IMR-90 (cell line): ENCODE measurements around the gene ACSS1. TPM values are rescaled to one million over a fixed set of nuclear protein-coding genes. Genes with fewer than 3 reads are reported as not detected.

ENCODE experiments used
- ATAC-seq: fragments of 200-7000 bp; cut with Tn5 transposase; 2 replicates; pipeline ENCODE4 v1.9.1; 2020; ENCODE audit warnings: low read depth, mild to moderate bottlenecking, moderate library complexity
- BruUV-seq: library from RNA; stranded (reverse); fragments of 400-500 nt; replicated peaks from 2 replicates; lab custom pipeline; 2021; lab: Mats Ljungman, UMichigan
- CTCF ChIA-PET: fragments of 300-600 bp; formaldehyde crosslinking; extraction: SDS; loops from one replicate; lab custom pipeline; 2021; ENCODE audit warnings: antibody characterized with exemption; lab: Yijun Ruan, JAX
- POLR2A ChIA-PET: fragments of 300-600 bp; sonication (Branson Sonifier 250); formaldehyde crosslinking; loops from one replicate; lab custom pipeline; 2022; ENCODE audit warnings: antibody characterized with exemption; ENCODE audit not compliant: unreplicated experiment; lab: Charles Lee
- DNase-seq: peaks from one replicate; pipeline ENCODE4 v3.0.0; 2013
- H2AFZ ChIP-seq: replicated peaks from 2 replicates; pipeline ENCODE3; 2013; ENCODE audit warnings: low read length, mild to moderate bottlenecking; ENCODE audit not compliant: poor library complexity
- H2AK5ac ChIP-seq: 2 replicates; pipeline ENCODE4 v1.6.1; 2013; ENCODE audit warnings: low read depth, low read length, inconsistent platforms
- H2AK9ac ChIP-seq: replicated peaks from 2 replicates; pipeline ENCODE3; 2013; ENCODE audit warnings: mild to moderate bottlenecking, low read depth, low read length, moderate library complexity; ENCODE audit not compliant: poor library complexity
- H2BK120ac ChIP-seq: 2 replicates; pipeline ENCODE4 v1.6.1; 2013; ENCODE audit warnings: low read depth, low read length, inconsistent platforms
- H2BK15ac ChIP-seq: 3 replicates; pipeline ENCODE4 v1.6.1; 2013; ENCODE audit warnings: low read depth, low read length, inconsistent platforms
- H2BK20ac ChIP-seq: 2 replicates; pipeline ENCODE4 v1.6.1; 2013; ENCODE audit warnings: low read depth, mild to moderate bottlenecking, inconsistent platforms, low read length, moderate library complexity
- H2BK5ac ChIP-seq: 2 replicates; pipeline ENCODE4 v1.6.1; 2013; ENCODE audit warnings: mild to moderate bottlenecking, low read depth, low read length, inconsistent platforms; ENCODE audit not compliant: poor library complexity, severe bottlenecking
- H3K14ac ChIP-seq: replicated peaks from 2 replicates; pipeline ENCODE4 v1.6.1; 2013; ENCODE audit warnings: low read depth, low read length, inconsistent platforms
- H3K18ac ChIP-seq: 2 replicates; pipeline ENCODE4 v1.6.1; 2013; ENCODE audit warnings: low read depth, low read length, control low read depth
- H3K23ac ChIP-seq: 2 replicates; pipeline ENCODE4 v1.6.1; 2013; ENCODE audit warnings: low read depth, low read length, inconsistent platforms
- H3K27ac ChIP-seq: 2 replicates; pipeline ENCODE4 v1.5.1; 2013; ENCODE audit warnings: mild to moderate bottlenecking, control low read depth, low read length; ENCODE audit not compliant: insufficient read depth
- H3K27me3 ChIP-seq: 2 replicates; pipeline ENCODE4 v1.6.1; 2013; ENCODE audit warnings: low read length; ENCODE audit not compliant: control insufficient read depth, insufficient read depth
- H3K36me3 ChIP-seq: 2 replicates; pipeline ENCODE4 v1.6.1; 2013; ENCODE audit warnings: low read length, mixed read lengths; ENCODE audit not compliant: control insufficient read depth, insufficient read depth
- H3K4ac ChIP-seq: 2 replicates; pipeline ENCODE4 v1.6.1; 2013; ENCODE audit warnings: low read depth, low read length, inconsistent platforms
- H3K4me1 ChIP-seq: 2 replicates; pipeline ENCODE4 v1.6.1; 2013; ENCODE audit warnings: low read length, mixed read lengths; ENCODE audit not compliant: control insufficient read depth, insufficient read depth
- H3K4me2 ChIP-seq: 2 replicates; pipeline ENCODE4 v1.6.1; 2013; ENCODE audit warnings: low read depth, mild to moderate bottlenecking, control low read depth, low read length, moderate library complexity
- H3K4me3 ChIP-seq: 2 replicates; pipeline ENCODE4 v1.5.1; 2013; ENCODE audit warnings: low read depth, mild to moderate bottlenecking, control low read depth, low read length, moderate library complexity; ENCODE audit not compliant: insufficient read depth
- H3K56ac ChIP-seq: 2 replicates; pipeline ENCODE4 v1.6.1; 2013; ENCODE audit warnings: low read length, inconsistent platforms; ENCODE audit not compliant: insufficient read depth; ENCODE audit errors: extremely low read depth
- H3K79me1 ChIP-seq, 2 experiments: 2 replicates each; pipeline ENCODE4 v1.6.1; 2013; ENCODE audit warnings: low read length in 2 of 2, inconsistent platforms in 1 of 2, low read depth in 1 of 2
- H3K9ac ChIP-seq: 2 replicates; pipeline ENCODE4 v1.6.1; 2013; ENCODE audit warnings: low read depth, low read length, control low read depth
- H3K9me1 ChIP-seq: 2 replicates; pipeline ENCODE4 v1.6.1; 2013; ENCODE audit warnings: low read length, inconsistent platforms; ENCODE audit not compliant: insufficient read depth
- H3K9me3 ChIP-seq: 2 replicates; pipeline ENCODE4 v1.6.1; 2013; ENCODE audit warnings: low read length; ENCODE audit not compliant: control insufficient read depth, insufficient read depth
- H4K20me1 ChIP-seq: 2 replicates; pipeline ENCODE4 v1.6.1; 2013; ENCODE audit warnings: low read length, inconsistent platforms; ENCODE audit not compliant: insufficient read depth
- H4K5ac ChIP-seq: 2 replicates; pipeline ENCODE4 v1.6.1; 2013; ENCODE audit warnings: mild to moderate bottlenecking, low read depth, low read length, control low read depth
- H4K8ac ChIP-seq, 2 experiments: 2 replicates each; pipeline ENCODE4 v1.6.1; 2013; ENCODE audit warnings: low read depth in 2 of 2, low read length in 2 of 2, control low read depth in 1 of 2, inconsistent platforms in 1 of 2
- H4K91ac ChIP-seq: 2 replicates; pipeline ENCODE4 v1.6.1; 2013; ENCODE audit warnings: low read depth, low read length, inconsistent platforms; ENCODE audit not compliant: insufficient read depth
- BHLHE40 ChIP-seq: fragments of 150-350 bp; IDR thresholded peaks from 2 replicates; pipeline ENCODE4 v1.6.1; 2016; ENCODE audit warnings: mild to moderate bottlenecking, low read depth, low read length
- CEBPB ChIP-seq: IDR thresholded peaks from 2 replicates; pipeline ENCODE4 v1.6.1; 2012; ENCODE audit warnings: low read depth, low read length, improper control_type of control experiment
- CHD1 ChIP-seq: IDR thresholded peaks from 2 replicates; pipeline ENCODE4 v1.6.1; 2012; ENCODE audit warnings: low read depth, low read length, improper control_type of control experiment
- CTCF ChIP-seq: conservative IDR thresholded peaks from 2 replicates; pipeline ENCODE4 v1.5.1; 2012; ENCODE audit warnings: mild to moderate bottlenecking, low read depth, low read length, improper control_type of control experiment
- ELK1 ChIP-seq: fragments of 150-350 bp; IDR thresholded peaks from 2 replicates; pipeline ENCODE4 v1.6.1; 2016; ENCODE audit warnings: low read depth, mild to moderate bottlenecking, low read length, moderate library complexity, borderline replicate concordance
- FOS ChIP-seq: fragments of 150-350 bp; IDR thresholded peaks from 2 replicates; pipeline ENCODE4 v1.6.1; 2016; ENCODE audit warnings: low read depth, low read length
- MAFK ChIP-seq: IDR thresholded peaks from 2 replicates; pipeline ENCODE4 v1.6.1; 2012; ENCODE audit warnings: low read depth, low read length, improper control_type of control experiment
- MAZ ChIP-seq: IDR thresholded peaks from 2 replicates; pipeline ENCODE4 v1.6.1; 2012; ENCODE audit warnings: low read depth, mild to moderate bottlenecking, low read length, improper control_type of control experiment, moderate library complexity, borderline replicate concordance
- MXI1 ChIP-seq: IDR thresholded peaks from 2 replicates; pipeline ENCODE4 v1.6.1; 2012; ENCODE audit warnings: low read depth, mild to moderate bottlenecking, low read length, moderate library complexity, borderline replicate concordance
- NFE2L2 ChIP-seq: fragments of 150-350 bp; IDR thresholded peaks from 2 replicates; pipeline ENCODE4 v1.6.1; 2016; ENCODE audit warnings: low read depth, mild to moderate bottlenecking, low read length
- POLR2A ChIP-seq: IDR thresholded peaks from 2 replicates; pipeline ENCODE4 v1.6.1; 2012; ENCODE audit warnings: mild to moderate bottlenecking, low read depth, low read length
- RAD21 ChIP-seq: IDR thresholded peaks from 2 replicates; pipeline ENCODE4 v1.6.1; 2012; ENCODE audit warnings: low read length, improper control_type of control experiment
- RCOR1 ChIP-seq: IDR thresholded peaks from 2 replicates; pipeline ENCODE4 v1.6.1; 2012; ENCODE audit warnings: mild to moderate bottlenecking, low read length, improper control_type of control experiment; ENCODE audit not compliant: insufficient replicate concordance
- RFX5 ChIP-seq: IDR thresholded peaks from 2 replicates; pipeline ENCODE4 v1.8.0; 2012; ENCODE audit warnings: low read depth, mild to moderate bottlenecking, low read length, moderate library complexity
- SMC3 ChIP-seq: fragments of 150-350 bp; IDR thresholded peaks from 2 replicates; pipeline ENCODE4 v1.6.1; 2016; ENCODE audit warnings: low read depth, mild to moderate bottlenecking, antibody characterized with exemption, low read length, moderate library complexity
- USF2 ChIP-seq: fragments of 150-350 bp; IDR thresholded peaks from 2 replicates; pipeline ENCODE4 v1.6.1; 2017; ENCODE audit warnings: mild to moderate bottlenecking, antibody characterized with exemption, low read length, low read depth
- WGBS, 2 experiments: methylation state at CpG; one replicate each; pipeline versions ENCODE4 v1.1.5 to v1.1.7; 2013; ENCODE audit warnings: missing lambda C conversion rate in 2 of 2; ENCODE audit not compliant: insufficient read length in 1 of 2; ENCODE audit errors: extremely low coverage in 2 of 2; 5-methylcytosine and 5-hydroxymethylcytosine counted together
- dilution Hi-C: fragments of 300-500 bp; cut with HindIII; formaldehyde crosslinking; loops from one replicate; pipeline ENCODE4 v1.14.3; 2018; ENCODE audit warnings: low sequenced_read_pairs; ENCODE audit not compliant: unreplicated experiment
- in situ Hi-C: fragments of 300-500 bp; cut with MboI; formaldehyde crosslinking; loops from 3 replicates; pipeline ENCODE4 v1.14.3; 2019; ENCODE audit warnings: low sequenced_read_pairs, inconsistent platforms, mixed read lengths
- intact Hi-C: fragments of 100-400 bp; cut with micrococcal nuclease; formaldehyde crosslinking; loops from 2 replicates; pipeline ENCODE4 v1.10.0; 2022
- polyA plus RNA-seq, 3 experiments: library from polyadenylated mRNA; depleted of rRNA; stranded (reverse); fragments of >200 nt; gene quantifications; 2 replicates each; pipeline ENCODE4 v1.2.3, GENCODE V29; 2012; ENCODE audit warnings: low replicate concordance in 1 of 3
- total RNA-seq: library from RNA; depleted of rRNA; stranded (reverse); fragments of >200 nt; gene quantifications from 2 replicates; pipeline ENCODE4 v1.2.3, GENCODE V29; 2012

The ACSS1 gene
- total and polyA plus RNA-seq, 2 of the 4 experiments (the other 2 are of a cell fraction), result 0.72 to 1.2 TPM

- WGBS, 2 experiments, result 89% methylated on average over 5 of the region's 14 CpGs; no CpG with 5 or more reads in 1 of the 2 experiments
- intact Hi-C loops (no loop called here), in situ Hi-C loops (no loop called here), dilution Hi-C loops (no loop called here)
- no peaks in the 10 kb centered on the region for H3K4me1 ChIP-seq
- no peak overlapping the region for H2AK5ac ChIP-seq
- DNase-seq (no peak), ATAC-seq (no peak)
- H3K4me2 ChIP-seq, result no peak overlapping the region
- H2BK15ac ChIP-seq, result no peak overlapping the region
- no peak overlapping the region for H2BK20ac ChIP-seq
- H3K14ac ChIP-seq, result no peak overlapping the region
- no peaks in the 10 kb centered on the region for H3K27me3 ChIP-seq
- H3K4me3 ChIP-seq, result no peak overlapping the region
- no peak overlapping the region for H2BK120ac ChIP-seq
- TF ChIP-seq BHLHE40 (no peak), SMC3 (no peak), NFE2L2 (no peak), RAD21 (no peak), CTCF (no peak), USF2 (no peak), MAZ (no peak), MXI1 (no peak), CHD1 (no peak), RCOR1 (no peak), RFX5 (no peak), MAFK (no peak), POLR2A (no peak), CEBPB (no peak), FOS (no peak), ELK1 (no peak)
- no TSS peak for BruUV-seq
- H2BK5ac ChIP-seq, result no peak overlapping the region
- no peak overlapping the region for H3K23ac ChIP-seq
- H4K8ac ChIP-seq, result no peak overlapping the region
- H3K36me3 ChIP-seq, result peaks cover 30% of the 10 kb centered on the region
- no peak overlapping the region for H2AK9ac ChIP-seq
- no peaks in the 10 kb centered on the region for H4K20me1 ChIP-seq
- no peak overlapping the region for H4K91ac ChIP-seq
- H3K18ac ChIP-seq, result no peak overlapping the region
- H4K5ac ChIP-seq, result no peak overlapping the region
- no peaks in the 10 kb centered on the region for H3K79me1 ChIP-seq
- CTCF ChIA-PET, result no interaction called here
- H3K9ac ChIP-seq, result no peak overlapping the region
- POLR2A ChIA-PET, result no interaction called here
- H3K27ac ChIP-seq, result no peak overlapping the region
- no peak overlapping the region for H3K4ac ChIP-seq
- H3K9me1 ChIP-seq, result 0 out of 2 replicates have a peak, but pooled peaks cover 4% of the 10 kb centered on the region
- no peak overlapping the region for H2AFZ ChIP-seq
- no peaks in the 10 kb centered on the region for H3K9me3 ChIP-seq
- H3K56ac ChIP-seq, result no peak overlapping the region
Measured at GRCh38 chr20:24959591-24960301, 98.2 kb downstream of the ACSS1 start.
